ENCODE results near the gene MT1HL1.

GRCh38 chr1:236959112-236959511 lies 45.1 kb downstream of the MT1HL1 start:
- TF ChIP-seq POLR2A (IDR thresholded peaks at IDR 0.05) (no peak), CTCF (IDR thresholded peaks at IDR 0.05) (no peak), EP300 (IDR thresholded peaks at IDR 0.05) (no peak)
